OCI-LY7 (cell line): Measurements from ENCODE around the gene ZFP36L2. TPM values are rescaled to one million over a fixed set of nuclear protein-coding genes. Genes with fewer than 3 reads are reported as not detected.

Experiments used
- BruUV-seq: library from RNA; stranded (reverse); fragments of 400-500 nt; replicated peaks from 2 replicates; lab custom pipeline; 2021; lab: Mats Ljungman, UMichigan
- CTCF ChIA-PET: fragments of 300-600 bp; sonication (Branson Sonifier 250); formaldehyde crosslinking; loops from one replicate; lab custom pipeline; 2022; ENCODE audit warnings: antibody characterized with exemption; ENCODE audit not compliant: unreplicated experiment; lab: Charles Lee
- POLR2A ChIA-PET: fragments of 300-600 bp; sonication (Branson Sonifier 250); formaldehyde crosslinking; loops from one replicate; lab custom pipeline; 2022; ENCODE audit warnings: antibody characterized with exemption; lab: Charles Lee
- DNase-seq: peaks from one replicate; pipeline ENCODE4 v3.0.0-alpha.2; 2015; ENCODE audit warnings: low spot score
- H2AFZ ChIP-seq: fragments of 200-600 bp; sonication (generic), shearing (Covaris generic); 2 replicates; pipeline ENCODE4 v1.6.1; 2014; ENCODE audit warnings: mild to moderate bottlenecking, antibody characterized with exemption, low read length, moderate library complexity
- H3K27ac ChIP-seq: fragments of 200-600 bp; sonication (generic); 2 replicates; pipeline ENCODE4 v1.5.1; 2014; ENCODE audit warnings: mixed run types, low read depth, mild to moderate bottlenecking, moderate library complexity, low read length, inconsistent platforms; ENCODE audit not compliant: poor library complexity, severe bottlenecking
- H3K36me3 ChIP-seq: fragments of 200-600 bp; sonication (generic); 2 replicates; pipeline ENCODE4 v1.6.1; 2014; ENCODE audit warnings: mild to moderate bottlenecking, antibody characterized with exemption, low read length, moderate library complexity, mixed read lengths; ENCODE audit not compliant: insufficient read depth
- H3K4me1 ChIP-seq: fragments of 200-600 bp; sonication (generic); 2 replicates; pipeline ENCODE4 v1.5.1; 2014; ENCODE audit warnings: mild to moderate bottlenecking, low read length; ENCODE audit not compliant: insufficient read depth, poor library complexity, severe bottlenecking
- H3K4me2 ChIP-seq: fragments of 200-600 bp; sonication (generic); 2 replicates; pipeline ENCODE4 v1.6.1; 2014; ENCODE audit warnings: mild to moderate bottlenecking, low read length
- H3K4me3 ChIP-seq: fragments of 200-600 bp; sonication (generic); 2 replicates; pipeline ENCODE4 v1.5.1; 2014; ENCODE audit warnings: mild to moderate bottlenecking, low read depth, low read length; ENCODE audit not compliant: poor library complexity, severe bottlenecking
- H3K79me2 ChIP-seq: fragments of 200-600 bp; sonication (generic); 2 replicates; pipeline ENCODE4 v1.6.1; 2016; ENCODE audit warnings: low read depth, mild to moderate bottlenecking, low read length, moderate library complexity, mixed read lengths; ENCODE audit not compliant: insufficient read depth
- H3K9me2 ChIP-seq: fragments of 200-600 bp; sonication (generic); 2 replicates; pipeline ENCODE4 v1.6.1; 2016; ENCODE audit warnings: mild to moderate bottlenecking, low read length, mixed read lengths; ENCODE audit not compliant: insufficient read depth
- H3K9me3 ChIP-seq: fragments of 200-600 bp; sonication (generic); 2 replicates; pipeline ENCODE4 v1.6.1; 2014; ENCODE audit warnings: mild to moderate bottlenecking, mixed run types, low read length, mixed read lengths
- H4K20me1 ChIP-seq: fragments of 200-600 bp; sonication (generic); 2 replicates; pipeline ENCODE4 v1.6.1; 2014; ENCODE audit warnings: mild to moderate bottlenecking, antibody characterized with exemption, low read length, moderate library complexity, mixed read lengths; ENCODE audit not compliant: insufficient read depth
- CTCF ChIP-seq: fragments of 200-600 bp; sonication (generic); conservative IDR thresholded peaks from 2 replicates; pipeline ENCODE4 v1.5.1; 2014; ENCODE audit warnings: mild to moderate bottlenecking, antibody characterized with exemption, low read length, moderate library complexity, mixed read lengths
- EZH2phosphoT487 ChIP-seq: fragments of 200-600 bp; sonication (generic); IDR thresholded peaks from 2 replicates; pipeline ENCODE4 v1.6.1; 2018; ENCODE audit warnings: low read depth, borderline replicate concordance, mild to moderate bottlenecking, mixed run types, antibody characterized with exemption, low read length, moderate library complexity, mixed read lengths
- intact Hi-C: fragments of 100-400 bp; cut with micrococcal nuclease; formaldehyde crosslinking; loops from one replicate; pipeline ENCODE4 v1.10.0; 2022; ENCODE audit not compliant: unreplicated experiment
- total RNA-seq, 2 experiments: library from RNA; depleted of rRNA in 1 of 2; stranded (reverse); fragments of >200 nt in 1 of 2; shearing (Covaris generic) in 1 of 2; gene quantifications; 2 replicates each; pipeline ENCODE4 v1.2.3, GENCODE V29; 2014 to 2022

Gene ZFP36L2
- total RNA-seq, 2 experiments from 2014 or later, result 6.8 to 37.2 TPM

DNA sequence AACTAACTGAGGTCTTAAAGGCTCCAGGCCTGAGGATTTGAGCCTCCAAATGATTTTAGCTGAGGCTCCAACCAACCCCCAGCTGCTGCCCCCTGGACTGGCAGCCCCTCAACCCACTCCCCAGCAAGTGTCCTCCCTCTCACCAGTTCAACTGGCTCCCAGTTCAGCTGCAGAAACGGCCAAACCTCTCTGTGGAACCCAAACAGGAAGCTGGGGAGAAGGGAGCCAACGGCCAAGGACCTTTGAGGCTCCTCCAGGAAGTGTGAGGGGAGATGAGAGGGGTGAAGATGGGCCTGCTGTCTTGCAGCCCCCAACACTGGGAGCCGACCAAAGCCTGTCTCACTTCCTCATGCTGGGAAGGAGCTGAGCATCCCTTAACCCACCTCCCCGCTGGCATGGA lies 24.9 kb downstream of the ZFP36L2 start:
- H2AFZ ChIP-seq, result no peak overlapping the region
- ChIA-PET POLR2A (interaction anchor here (0.7 to 1.1 kb wide), 3 partner anchors 17 to 124 kb away, joined by 3 to 4 read pairs (median 4); partner anchors contain the start of gene ZFP36L2), CTCF (no interaction called here)

DNA sequence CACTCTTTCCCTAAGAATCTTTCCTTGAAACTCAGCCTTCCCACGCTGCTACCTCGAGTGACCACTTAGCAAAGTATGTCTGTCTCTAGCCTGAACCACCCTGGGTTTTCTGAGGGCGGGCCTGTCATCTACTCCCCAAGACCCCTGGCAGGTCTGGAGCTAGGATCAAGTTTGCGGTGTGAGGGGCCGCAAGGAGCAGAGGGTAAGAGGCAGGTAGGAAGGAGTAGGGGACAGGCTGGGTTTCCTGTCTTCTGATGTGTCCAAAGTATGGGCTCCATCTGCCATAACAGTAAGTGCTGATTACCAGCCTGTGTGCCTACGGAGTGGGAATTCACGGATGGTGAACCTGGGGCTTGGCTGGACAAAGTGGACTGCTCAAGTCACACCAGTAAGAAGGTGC lies 25.4 kb downstream of the ZFP36L2 start:
- H3K9me3 ChIP-seq, result no peaks in the 10 kb centered on the region
- CTCF ChIA-PET, result no interaction called here
- no TSS peak for BruUV-seq
- peaks cover 20% of the 10 kb centered on the region for H3K4me1 ChIP-seq
- intact Hi-C loops, result no loop called here
- TF ChIP-seq CTCF, result no peak
- no peak for TF ChIP-seq EZH2phosphoT487
- H4K20me1 ChIP-seq, result no peaks in the 10 kb centered on the region
- no peak overlapping the region for H2AFZ ChIP-seq
- no peak overlapping the region for H3K4me3 ChIP-seq
- no peaks in the 10 kb centered on the region for H3K79me2 ChIP-seq
- DNase-seq, result no peak
- no peak overlapping the region for H3K4me2 ChIP-seq
- no peak overlapping the region for H3K27ac ChIP-seq
- H3K9me2 ChIP-seq, result no peaks in the 10 kb centered on the region
- H3K36me3 ChIP-seq, result no peaks in the 10 kb centered on the region
- POLR2A ChIA-PET, result interaction anchor here (1.1 kb wide), 1 partner anchor 26 kb away, joined by 4 read pairs; the partner anchor contains the start of gene ZFP36L2

More for the DNA sequence above, 24.9 kb downstream of the ZFP36L2 start:
- Histone ChIP-seq H3K36me3 (no peaks in the 10 kb centered on the region), H3K79me2 (no peaks in the 10 kb centered on the region), H3K4me1 (peaks cover 16% of the 10 kb centered on the region), H4K20me1 (no peaks in the 10 kb centered on the region), H3K27ac (no peak overlapping the region), H3K4me2 (no peak overlapping the region), H3K9me2 (no peaks in the 10 kb centered on the region), H3K4me3 (no peak overlapping the region), H3K9me3 (no peaks in the 10 kb centered on the region)
- no peak for DNase-seq
- intact Hi-C loops, result no loop called here
- BruUV-seq, result no TSS peak
- TF ChIP-seq CTCF, result no peak
- TF ChIP-seq EZH2phosphoT487, result no peak
